K562 (cell line): Measurements from ENCODE around the gene SYNCRIP. TPM values are rescaled to one million over a fixed set of nuclear protein-coding genes. Genes with fewer than 3 reads are reported as not detected.

Experiments
- CBFA2T2 ChIP-seq: fragments of 450-650 bp; conservative IDR thresholded peaks from 2 replicates; pipeline ENCODE4 v1.6.1; 2017; ENCODE audit warnings: mild to moderate bottlenecking
- EWSR1 ChIP-seq: fragments of 450-650 bp; IDR thresholded peaks from 2 replicates; pipeline ENCODE4 v1.6.1; 2018; ENCODE audit warnings: borderline replicate concordance, mild to moderate bottlenecking, low read depth, moderate library complexity; ENCODE audit not compliant: partially characterized antibody
- KAT7 ChIP-seq: sonication (generic); formaldehyde crosslinking; IDR thresholded peaks from 2 replicates; pipeline ENCODE4 v1.8.0; 2022; ENCODE audit warnings: missing genetic modification reagents, mild to moderate bottlenecking, borderline replicate concordance
- KAT8 ChIP-seq: fragments of 450-650 bp; IDR thresholded peaks from 2 replicates; pipeline ENCODE4 v1.6.1; 2016; ENCODE audit warnings: low read depth, mild to moderate bottlenecking
- PHF8 ChIP-seq: fragments of 200-600 bp; sonication (generic); IDR thresholded peaks from 2 replicates; pipeline ENCODE4 v1.6.1; 2012; ENCODE audit warnings: mixed run types, mild to moderate bottlenecking, inconsistent platforms, low read length, moderate library complexity, borderline replicate concordance
- PHTF2 ChIP-seq: fragments of 250-450 bp; sonication (Bioruptor Pico); IDR thresholded peaks from 2 replicates; pipeline ENCODE4 v1.5.0; 2021; ENCODE audit warnings: mild to moderate bottlenecking
- SIX5 ChIP-seq, 2 experiments: IDR thresholded peaks; 2 replicates each; pipeline ENCODE4 v1.6.1; 2011; ENCODE audit warnings: low read length in 2 of 2, borderline replicate concordance in 1 of 2, low read depth in 1 of 2, mild to moderate bottlenecking in 1 of 2, moderate library complexity in 1 of 2; ENCODE audit not compliant: insufficient read depth in 1 of 2
- TCFL5 ChIP-seq: fragments of 250-450 bp; sonication (Bioruptor Pico); conservative IDR thresholded peaks from 2 replicates; pipeline ENCODE4 v1.6.1; 2021; ENCODE audit warnings: mild to moderate bottlenecking, moderate library complexity, matching md5 sums
- YBX1 ChIP-seq: fragments of 450-650 bp; IDR thresholded peaks from 2 replicates; pipeline ENCODE4 v1.7.1; 2016; ENCODE audit warnings: mild to moderate bottlenecking
- ZFP36 ChIP-seq: fragments of 150-350 bp; IDR thresholded peaks from 2 replicates; pipeline ENCODE4 v1.6.1; 2018; ENCODE audit warnings: low read length, low read depth; ENCODE audit not compliant: partially characterized antibody
- ZNF785 ChIP-seq: fragments of 250-450 bp; sonication (Bioruptor Pico); IDR thresholded peaks from 2 replicates; pipeline ENCODE4 v1.4.0; 2020; ENCODE audit warnings: mild to moderate bottlenecking
- polyA plus RNA-seq, 8 experiments: library from polyadenylated mRNA; depleted of rRNA in 4 of 8; stranded (reverse) in 5 of 8; unstranded in 3 of 8; fragments of >200 nt; fragmentation: Nextera tagmentation in 2 of 8; fragmentation: Illumina TruSeq in 1 of 8; extraction: Ambion mirVana in 2 of 8; extraction: Trizol in 1 of 8; gene quantifications; 2 replicates each; pipeline versions ENCODE4 v1.2.1 to v1.2.3, GENCODE V29; 2011 to 2014; ENCODE audit warnings: inconsistent platforms in 1 of 8, missing spikeins in 1 of 8
- total RNA-seq, 7 experiments: library from RNA; depleted of rRNA in 6 of 7; stranded (reverse); fragments of >200 nt in 6 of 7; fragmentation: Illumina TruSeq in 2 of 7; extraction: Trizol in 2 of 7; gene quantifications; 2 replicates each; pipeline versions ENCODE4 v1.2.1 to v1.2.3, GENCODE V29; 2011 to 2021; ENCODE audit warnings: low replicate concordance in 1 of 7
- TF ChIP-seq, protein P1 (sequence below): fragments of 250-450 bp; sonication (Bioruptor Pico); IDR thresholded peaks from 2 replicates; pipeline ENCODE4 v1.8.0; 2021; ENCODE audit warnings: borderline replicate concordance, mild to moderate bottlenecking, moderate library complexity; ENCODE audit not compliant: poor library complexity, severe bottlenecking
- TF ChIP-seq, protein P2 (sequence below): fragments of 250-450 bp; sonication (Bioruptor Pico); IDR thresholded peaks from 2 replicates; pipeline ENCODE4 v1.4.0; 2020; ENCODE audit warnings: mild to moderate bottlenecking, moderate library complexity
- TF ChIP-seq, protein P3 (sequence below): fragments of 150-350 bp; IDR thresholded peaks from 2 replicates; pipeline ENCODE4 v1.6.1; 2014; ENCODE audit warnings: low read depth, mild to moderate bottlenecking, low read length, borderline replicate concordance
- TF ChIP-seq, protein P4 (sequence below): fragments of 450-650 bp; formaldehyde crosslinking; IDR thresholded peaks from 2 replicates; pipeline ENCODE4 v1.4.0; 2020; ENCODE audit warnings: mild to moderate bottlenecking, moderate library complexity
- TF ChIP-seq, protein P5 (sequence below): sonication (generic); formaldehyde crosslinking; IDR thresholded peaks from 2 replicates; pipeline ENCODE4 v1.8.1; 2022; ENCODE audit warnings: missing genetic modification reagents

Gene SYNCRIP
- total and polyA plus RNA-seq, 9 of the 15 experiments (the other 6 are each of a cell fraction or from before 2014, with no cell fraction given) = 46.5 to 295 (median 140) TPM

- TF ChIP-seq, protein P1, sequence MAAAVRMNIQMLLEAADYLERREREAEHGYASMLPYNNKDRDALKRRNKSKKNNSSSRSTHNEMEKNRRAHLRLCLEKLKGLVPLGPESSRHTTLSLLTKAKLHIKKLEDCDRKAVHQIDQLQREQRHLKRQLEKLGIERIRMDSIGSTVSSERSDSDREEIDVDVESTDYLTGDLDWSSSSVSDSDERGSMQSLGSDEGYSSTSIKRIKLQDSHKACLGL (CRISPR knock-in tag) = peak; percentile 54
- TF ChIP-seq CBFA2T2 (no peak), KAT7 (CRISPR knock-in tag) (no peak), TCFL5 (no peak), PHF8 (peak; percentile 96), KAT8 (no peak), SIX5 (IDR thresholded peaks at IDR 0.05; ENCODE audit: borderline replicate concordance in 1 of 2, insufficient read depth in 1 of 2, low read depth in 1 of 2, low read length in 2 of 2) (no peak), EWSR1 (no peak), ZNF785 (CRISPR knock-in tag) (no peak), PHTF2 (CRISPR knock-in tag) (no peak), YBX1 (no peak), ZFP36 (no peak)
- TF ChIP-seq, protein P2, sequence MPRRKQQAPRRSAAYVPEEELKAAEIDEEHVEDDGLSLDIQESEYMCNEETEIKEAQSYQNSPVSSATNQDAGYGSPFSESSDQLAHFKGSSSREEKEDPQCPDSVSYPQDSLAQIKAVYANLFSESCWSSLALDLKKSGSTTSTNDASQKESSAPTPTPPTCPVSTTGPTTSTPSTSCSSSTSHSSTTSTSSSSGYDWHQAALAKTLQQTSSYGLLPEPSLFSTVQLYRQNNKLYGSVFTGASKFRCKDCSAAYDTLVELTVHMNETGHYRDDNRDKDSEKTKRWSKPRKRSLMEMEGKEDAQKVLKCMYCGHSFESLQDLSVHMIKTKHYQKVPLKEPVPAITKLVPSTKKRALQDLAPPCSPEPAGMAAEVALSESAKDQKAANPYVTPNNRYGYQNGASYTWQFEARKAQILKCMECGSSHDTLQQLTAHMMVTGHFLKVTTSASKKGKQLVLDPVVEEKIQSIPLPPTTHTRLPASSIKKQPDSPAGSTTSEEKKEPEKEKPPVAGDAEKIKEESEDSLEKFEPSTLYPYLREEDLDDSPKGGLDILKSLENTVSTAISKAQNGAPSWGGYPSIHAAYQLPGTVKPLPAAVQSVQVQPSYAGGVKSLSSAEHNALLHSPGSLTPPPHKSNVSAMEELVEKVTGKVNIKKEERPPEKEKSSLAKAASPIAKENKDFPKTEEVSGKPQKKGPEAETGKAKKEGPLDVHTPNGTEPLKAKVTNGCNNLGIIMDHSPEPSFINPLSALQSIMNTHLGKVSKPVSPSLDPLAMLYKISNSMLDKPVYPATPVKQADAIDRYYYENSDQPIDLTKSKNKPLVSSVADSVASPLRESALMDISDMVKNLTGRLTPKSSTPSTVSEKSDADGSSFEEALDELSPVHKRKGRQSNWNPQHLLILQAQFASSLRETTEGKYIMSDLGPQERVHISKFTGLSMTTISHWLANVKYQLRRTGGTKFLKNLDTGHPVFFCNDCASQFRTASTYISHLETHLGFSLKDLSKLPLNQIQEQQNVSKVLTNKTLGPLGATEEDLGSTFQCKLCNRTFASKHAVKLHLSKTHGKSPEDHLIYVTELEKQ (CRISPR knock-in tag) = no peak
- TF ChIP-seq, protein P3, sequence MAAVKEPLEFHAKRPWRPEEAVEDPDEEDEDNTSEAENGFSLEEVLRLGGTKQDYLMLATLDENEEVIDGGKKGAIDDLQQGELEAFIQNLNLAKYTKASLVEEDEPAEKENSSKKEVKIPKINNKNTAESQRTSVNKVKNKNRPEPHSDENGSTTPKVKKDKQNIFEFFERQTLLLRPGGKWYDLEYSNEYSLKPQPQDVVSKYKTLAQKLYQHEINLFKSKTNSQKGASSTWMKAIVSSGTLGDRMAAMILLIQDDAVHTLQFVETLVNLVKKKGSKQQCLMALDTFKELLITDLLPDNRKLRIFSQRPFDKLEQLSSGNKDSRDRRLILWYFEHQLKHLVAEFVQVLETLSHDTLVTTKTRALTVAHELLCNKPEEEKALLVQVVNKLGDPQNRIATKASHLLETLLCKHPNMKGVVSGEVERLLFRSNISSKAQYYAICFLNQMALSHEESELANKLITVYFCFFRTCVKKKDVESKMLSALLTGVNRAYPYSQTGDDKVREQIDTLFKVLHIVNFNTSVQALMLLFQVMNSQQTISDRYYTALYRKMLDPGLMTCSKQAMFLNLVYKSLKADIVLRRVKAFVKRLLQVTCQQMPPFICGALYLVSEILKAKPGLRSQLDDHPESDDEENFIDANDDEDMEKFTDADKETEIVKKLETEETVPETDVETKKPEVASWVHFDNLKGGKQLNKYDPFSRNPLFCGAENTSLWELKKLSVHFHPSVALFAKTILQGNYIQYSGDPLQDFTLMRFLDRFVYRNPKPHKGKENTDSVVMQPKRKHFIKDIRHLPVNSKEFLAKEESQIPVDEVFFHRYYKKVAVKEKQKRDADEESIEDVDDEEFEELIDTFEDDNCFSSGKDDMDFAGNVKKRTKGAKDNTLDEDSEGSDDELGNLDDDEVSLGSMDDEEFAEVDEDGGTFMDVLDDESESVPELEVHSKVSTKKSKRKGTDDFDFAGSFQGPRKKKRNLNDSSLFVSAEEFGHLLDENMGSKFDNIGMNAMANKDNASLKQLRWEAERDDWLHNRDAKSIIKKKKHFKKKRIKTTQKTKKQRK = 0 out of 2 replicates have a peak, but pooled peaks have one; percentile 20
- TF ChIP-seq, protein P4, sequence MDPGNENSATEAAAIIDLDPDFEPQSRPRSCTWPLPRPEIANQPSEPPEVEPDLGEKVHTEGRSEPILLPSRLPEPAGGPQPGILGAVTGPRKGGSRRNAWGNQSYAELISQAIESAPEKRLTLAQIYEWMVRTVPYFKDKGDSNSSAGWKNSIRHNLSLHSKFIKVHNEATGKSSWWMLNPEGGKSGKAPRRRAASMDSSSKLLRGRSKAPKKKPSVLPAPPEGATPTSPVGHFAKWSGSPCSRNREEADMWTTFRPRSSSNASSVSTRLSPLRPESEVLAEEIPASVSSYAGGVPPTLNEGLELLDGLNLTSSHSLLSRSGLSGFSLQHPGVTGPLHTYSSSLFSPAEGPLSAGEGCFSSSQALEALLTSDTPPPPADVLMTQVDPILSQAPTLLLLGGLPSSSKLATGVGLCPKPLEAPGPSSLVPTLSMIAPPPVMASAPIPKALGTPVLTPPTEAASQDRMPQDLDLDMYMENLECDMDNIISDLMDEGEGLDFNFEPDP (CRISPR knock-in tag) = no peak
- TF ChIP-seq, protein P5, sequence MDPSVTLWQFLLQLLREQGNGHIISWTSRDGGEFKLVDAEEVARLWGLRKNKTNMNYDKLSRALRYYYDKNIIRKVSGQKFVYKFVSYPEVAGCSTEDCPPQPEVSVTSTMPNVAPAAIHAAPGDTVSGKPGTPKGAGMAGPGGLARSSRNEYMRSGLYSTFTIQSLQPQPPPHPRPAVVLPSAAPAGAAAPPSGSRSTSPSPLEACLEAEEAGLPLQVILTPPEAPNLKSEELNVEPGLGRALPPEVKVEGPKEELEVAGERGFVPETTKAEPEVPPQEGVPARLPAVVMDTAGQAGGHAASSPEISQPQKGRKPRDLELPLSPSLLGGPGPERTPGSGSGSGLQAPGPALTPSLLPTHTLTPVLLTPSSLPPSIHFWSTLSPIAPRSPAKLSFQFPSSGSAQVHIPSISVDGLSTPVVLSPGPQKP (CRISPR knock-in tag) = no peak
These were observed 36.1 kb upstream of the SYNCRIP start (continued) for GRCh38 chr6:85678602-85679444.
